HuH-7 (cell line): ENCODE measurements around the gene KRTAP1-4.
"Not testable (repeated sequence)": the region's sequence is repeated elsewhere in the genome, so short reads cannot be mapped to it uniquely, and the experiment has no call there.

Source experiments
- DNase-seq: peaks from one replicate; pipeline ENCODE4 v3.0.0; 2011; ENCODE audit warnings: low spot score

KRTAP1-4 gene

DNA sequence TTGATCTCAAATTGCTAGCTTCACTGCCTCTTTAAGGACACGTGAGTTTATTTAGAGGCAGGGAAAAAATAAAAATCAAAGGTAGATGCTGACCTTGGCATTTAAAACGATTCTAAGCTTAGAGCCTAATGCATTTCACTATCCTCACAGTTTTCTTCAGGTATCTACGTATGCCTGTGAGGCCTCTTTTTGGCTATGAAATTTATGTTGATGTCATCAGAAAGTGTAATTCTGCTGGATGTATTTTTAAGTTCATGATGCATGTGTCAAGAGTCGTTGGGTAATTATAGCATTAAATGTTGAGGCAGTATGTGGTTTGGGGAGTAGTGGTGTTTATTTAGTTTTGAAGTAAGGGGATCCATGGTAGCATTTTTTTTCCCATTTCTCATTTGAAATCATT, 26.1 kb downstream of the KRTAP1-4 start:
- no peak for DNase-seq

DNA sequence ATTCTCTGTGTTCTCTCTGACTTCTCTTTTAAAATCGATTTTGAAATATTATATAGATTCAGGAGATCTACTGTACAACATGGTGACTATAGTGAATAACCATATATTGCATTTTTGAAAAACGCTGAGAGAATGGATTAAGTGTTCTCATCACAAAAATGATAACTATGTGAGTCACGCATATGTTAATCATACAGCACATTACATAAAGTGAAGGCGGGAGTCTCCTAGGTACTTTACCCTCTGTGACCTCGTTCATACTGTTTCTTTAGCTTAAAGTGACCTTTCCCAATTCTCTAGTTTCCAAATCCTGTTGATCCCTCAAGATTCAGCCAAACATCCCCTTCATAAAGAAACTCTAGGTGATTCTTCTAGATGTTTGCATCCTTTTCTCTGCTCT, 27.2 kb downstream of the KRTAP1-4 start:
- no peak for DNase-seq

DNA sequence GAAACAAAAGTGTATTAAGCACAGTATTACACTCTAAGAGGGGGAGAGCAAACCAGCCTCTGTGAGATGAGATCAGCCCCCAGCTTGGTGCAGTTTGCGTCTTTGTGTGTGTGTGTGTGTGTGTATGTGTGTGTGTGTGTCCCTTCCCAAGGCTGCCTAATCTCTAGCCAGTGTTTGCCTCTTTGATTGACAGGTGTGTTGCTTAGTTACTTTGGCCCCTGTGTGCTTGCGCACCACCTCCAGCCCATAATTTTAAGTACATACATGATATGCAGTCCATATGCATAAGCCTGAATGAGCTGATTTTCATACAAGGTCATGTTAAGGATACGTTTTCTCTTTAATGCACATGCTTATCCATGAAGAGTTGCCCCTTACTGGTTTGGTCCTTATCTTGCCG, 28.2 kb downstream of the KRTAP1-4 start:
- DNase-seq, result no peak

DNA sequence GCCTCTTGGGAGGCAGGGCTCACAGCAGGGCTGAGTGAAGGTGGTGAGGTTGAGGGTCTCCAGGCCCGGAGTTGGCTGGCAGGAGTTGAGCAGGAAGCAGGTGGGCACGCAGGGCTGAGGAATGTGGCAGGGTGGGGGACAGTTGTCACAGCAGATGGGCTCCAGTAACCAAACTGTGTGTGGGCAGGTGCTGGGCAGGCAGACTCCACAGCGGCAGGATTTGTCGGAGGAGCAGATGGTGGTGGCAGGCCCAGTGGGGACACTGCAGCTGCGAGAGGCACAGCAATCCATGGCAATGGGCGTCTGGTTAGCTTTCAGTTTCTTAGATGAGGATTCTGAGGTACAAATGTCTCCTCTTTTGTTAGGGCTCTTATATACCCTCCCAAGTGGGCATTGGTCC, 30.4 kb downstream of the KRTAP1-4 start, which contains the start of gene KRTAP3-2:
TSS of gene KRTAP3-2 (minus strand) at position 344 of the 400 bp plus-strand sequence. CDS start at position 291, 53 bp downstream.
- not testable (repeated sequence) for DNase-seq

DNA sequence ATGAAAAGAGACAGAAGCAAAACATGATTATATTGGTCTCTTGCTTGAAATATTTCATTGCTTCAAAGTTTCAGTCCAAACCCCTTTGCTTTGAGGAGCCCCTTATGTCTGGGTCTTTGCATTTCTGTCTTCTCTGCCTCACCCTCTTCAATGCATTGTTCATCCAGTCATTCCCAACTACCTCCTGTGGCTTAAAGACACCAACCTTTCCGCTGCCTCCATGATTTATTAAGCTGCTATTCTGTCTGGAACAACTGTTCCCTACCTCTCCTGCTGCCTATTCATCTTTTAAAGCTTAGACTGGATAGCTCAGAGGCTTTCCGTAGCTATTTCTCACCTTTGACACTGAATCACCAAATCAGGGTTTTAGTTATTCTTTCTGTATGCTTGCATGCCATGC, 32.6 kb downstream of the KRTAP1-4 start:
- DNase-seq, result no peak

DNA sequence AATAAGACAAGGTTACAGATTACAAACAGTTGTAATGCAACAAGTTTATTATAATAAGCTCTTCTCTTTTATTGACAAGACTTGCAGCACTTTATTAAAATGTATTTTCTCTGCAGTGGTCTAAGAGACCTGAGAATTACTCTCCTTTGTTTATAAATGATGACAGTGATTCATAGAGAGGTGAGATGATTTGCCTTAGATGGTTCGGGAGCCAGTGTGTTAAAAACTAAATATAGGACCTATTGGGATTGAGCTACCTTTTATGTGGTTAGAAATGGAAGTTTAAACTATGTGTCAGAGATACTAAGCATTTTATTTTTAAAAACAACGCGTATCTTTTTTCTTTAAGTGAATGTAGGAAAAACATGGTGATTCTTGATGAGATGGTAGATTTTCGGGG, 33.2 kb downstream of the KRTAP1-4 start:
- DNase-seq, result no peak

DNA sequence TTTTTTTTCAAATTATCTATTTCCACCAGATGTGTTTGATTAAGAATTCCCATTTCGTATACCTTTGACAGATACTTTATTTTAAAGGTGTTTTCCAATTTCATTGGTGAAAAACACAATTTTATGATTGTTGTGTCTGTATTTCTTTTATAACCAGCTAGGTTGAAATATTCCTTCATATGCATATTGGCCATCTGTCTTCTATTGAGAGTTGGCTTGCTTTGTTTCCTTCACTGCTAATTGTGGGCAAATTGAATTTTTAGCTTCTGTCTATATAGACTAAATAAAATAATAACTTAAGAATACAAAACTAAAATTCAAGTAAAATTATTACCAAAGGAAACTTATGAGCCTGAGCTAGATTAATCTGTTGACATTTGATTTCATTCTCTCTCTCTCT, 34.9 kb downstream of the KRTAP1-4 start:
- no peak for DNase-seq

DNA sequence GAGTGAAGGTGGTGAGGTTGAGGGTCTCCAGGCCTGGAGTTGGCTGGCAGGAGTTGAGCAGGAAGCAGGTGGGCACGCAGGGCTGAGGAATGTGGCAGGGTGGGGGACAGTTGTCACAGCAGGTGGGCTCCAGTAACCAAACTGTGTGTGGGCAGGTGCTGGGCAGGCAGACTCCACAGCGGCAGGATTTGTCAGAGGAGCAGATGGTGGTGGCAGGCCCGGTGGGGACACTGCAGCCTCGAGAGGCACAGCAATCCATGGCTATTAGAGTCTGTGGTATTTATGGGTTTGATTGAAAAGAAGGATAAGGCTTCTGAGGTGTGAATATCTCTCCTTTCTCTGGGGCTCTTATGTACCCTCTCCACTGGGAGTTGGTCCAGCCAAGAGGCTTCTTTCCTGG, 36.2 kb downstream of the KRTAP1-4 start, which contains the start of gene KRTAP3-3:
TSS of gene KRTAP3-3 (minus strand) at position 326 of the 400 bp plus-strand sequence. CDS start at position 259, 67 bp downstream.
- no peak for DNase-seq

DNA sequence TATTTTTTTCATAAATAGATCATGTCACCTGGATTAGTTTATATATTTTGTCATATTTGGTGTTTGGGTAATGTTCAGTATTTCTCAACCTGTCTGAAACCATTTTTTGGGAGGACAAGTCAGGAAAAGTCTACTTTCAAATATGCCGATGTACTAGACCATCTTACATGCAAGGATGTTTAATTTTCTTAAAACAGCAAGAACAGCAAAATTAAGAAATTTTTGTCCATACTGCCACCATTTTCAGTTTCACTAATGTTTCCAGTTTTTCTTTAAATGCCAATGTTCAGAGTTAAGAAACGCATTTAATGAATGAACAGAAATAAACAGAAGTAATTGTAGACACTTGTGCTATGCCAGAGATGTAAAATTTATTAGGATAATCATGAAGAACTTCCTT, 36.9 kb downstream of the KRTAP1-4 start:
- DNase-seq, result no peak

DNA sequence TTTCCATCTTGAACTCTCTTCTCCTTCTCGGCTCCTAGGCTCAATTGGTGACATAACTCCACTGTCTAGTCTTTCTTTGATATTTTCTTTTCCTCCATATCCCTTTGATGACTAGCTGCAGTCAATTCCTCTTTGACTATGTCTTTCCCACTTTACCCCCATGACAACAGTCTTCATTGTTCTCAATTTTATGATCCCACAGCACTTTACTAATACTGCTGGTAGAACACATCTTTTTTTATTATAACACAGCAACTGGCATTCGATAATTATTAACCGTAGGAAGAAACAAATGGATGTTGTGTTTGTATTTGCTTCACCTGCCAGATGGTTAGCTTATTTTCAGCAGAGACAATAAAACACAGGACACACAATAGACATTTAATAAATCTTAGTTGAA, 37.3 kb downstream of the KRTAP1-4 start:
- DNase-seq, result no peak

DNA sequence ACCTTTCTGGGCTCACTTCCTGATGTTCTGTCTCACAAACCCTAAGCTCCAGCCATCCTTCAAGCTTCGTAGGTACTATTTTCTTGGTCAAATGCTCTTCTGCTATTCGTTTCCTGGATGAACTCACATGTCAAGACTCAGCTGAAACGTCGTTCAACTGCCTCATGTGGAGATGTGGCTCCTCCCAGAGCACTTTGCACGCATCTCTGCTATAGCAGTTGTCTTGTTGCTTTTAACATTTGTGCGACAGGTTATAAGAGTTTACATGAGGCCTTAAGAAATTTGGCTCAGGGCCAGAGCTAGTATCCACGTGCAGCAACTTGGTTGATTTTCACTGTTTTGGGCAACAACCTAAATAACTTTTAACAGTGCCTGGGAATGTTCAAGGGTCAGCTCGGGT, 43.1 kb downstream of the KRTAP1-4 start:
- DNase-seq, result no peak

DNA sequence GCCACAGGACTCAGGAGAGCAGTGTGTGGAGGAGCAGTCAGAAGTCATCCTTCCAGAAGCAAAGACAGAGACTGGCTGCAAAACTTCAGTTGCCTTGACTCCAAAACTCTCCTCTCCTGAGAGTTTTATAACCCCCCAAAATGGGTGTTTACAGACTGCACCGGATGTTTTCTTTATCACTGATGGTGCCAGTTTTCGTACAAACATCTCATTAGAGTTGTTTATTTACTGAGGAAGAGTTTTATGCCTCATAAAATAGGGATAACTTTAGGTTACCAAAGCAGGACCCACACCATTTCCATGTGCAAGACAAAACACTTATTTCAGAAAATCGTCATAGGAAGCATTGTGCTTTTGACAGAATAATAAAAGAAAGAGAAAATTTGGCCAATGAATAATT, 45.8 kb downstream of the KRTAP1-4 start, which contains the start of gene KRT40:
TSS of gene KRT40 (minus strand) at position 101 of the 400 bp plus-strand sequence. CDS start at position 48, 53 bp downstream.
- no peak for DNase-seq

DNA sequence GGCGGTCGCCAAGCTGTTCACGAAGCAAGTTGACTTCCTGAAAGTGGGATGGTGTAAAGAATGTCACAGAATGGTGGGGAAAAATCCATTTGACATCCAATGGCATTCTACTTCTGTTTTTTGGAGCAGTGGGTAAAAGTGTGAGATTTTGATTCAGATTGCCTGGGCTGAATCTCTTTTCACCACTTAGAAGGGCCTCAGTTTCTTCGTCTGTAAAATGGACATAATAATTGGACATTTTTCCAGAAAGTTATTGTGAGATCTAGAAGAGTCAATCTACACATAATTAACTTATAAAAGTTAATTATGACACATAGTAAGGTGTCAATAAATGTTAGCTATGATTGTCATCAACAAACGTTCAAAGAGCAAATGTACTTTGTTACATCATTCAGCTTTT, 48.9 kb downstream of the KRTAP1-4 start:
- DNase-seq, result no peak

DNA sequence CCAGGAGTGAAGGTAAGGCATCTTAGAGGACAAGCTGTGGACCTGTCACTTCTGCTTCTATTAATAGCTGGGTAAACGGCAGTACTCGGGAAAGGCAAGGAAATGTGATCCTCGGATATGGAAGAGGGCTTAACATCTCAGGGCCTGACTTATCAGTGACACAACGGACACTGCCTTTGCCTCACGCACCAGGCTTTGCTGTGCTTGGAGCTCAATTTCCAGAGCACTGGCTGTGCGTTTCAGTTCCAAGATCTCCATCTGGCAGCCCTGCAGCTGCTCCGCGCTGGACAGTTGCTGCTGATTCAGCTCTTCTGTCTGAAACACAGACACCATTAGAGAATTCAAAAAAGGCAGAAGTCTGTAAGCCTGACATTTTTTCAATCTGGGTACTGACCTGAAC, 49.4 kb downstream of the KRTAP1-4 start:
- no peak for DNase-seq

DNA sequence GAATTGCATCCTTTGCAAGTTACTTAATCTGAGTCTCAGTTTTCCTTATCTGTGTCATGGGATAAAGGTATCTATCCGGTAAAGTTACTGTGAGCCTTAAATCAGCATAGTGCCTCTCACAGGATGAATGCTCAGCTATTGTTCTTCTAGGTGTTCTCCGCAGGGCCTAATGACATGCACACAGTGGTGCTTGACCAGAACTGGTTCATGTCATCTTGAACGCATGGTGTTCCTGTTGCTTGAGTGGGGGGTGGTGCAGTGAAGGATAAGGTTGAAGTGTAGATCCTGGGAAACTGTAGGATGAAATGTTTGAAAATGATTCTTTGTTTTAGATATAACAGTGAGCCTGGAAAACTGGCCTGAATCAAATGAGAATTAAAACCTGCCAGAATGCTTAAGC, 49.9 kb downstream of the KRTAP1-4 start:
- no peak for DNase-seq
